Calu3 (cell line): ENCODE data around the gene KCNJ3. TPM values are rescaled to one million over a fixed set of nuclear protein-coding genes. Genes with fewer than 3 reads are reported as not detected.

ENCODE experiments used
- BruUV-seq: library from RNA; stranded (reverse); fragments of 400-500 nt; replicated peaks from 2 replicates; lab custom pipeline; 2021; lab: Mats Ljungman, UMichigan
- CTCF ChIA-PET: fragments of 300-600 bp; sonication (Branson Sonifier 250); formaldehyde crosslinking; loops from one replicate; lab custom pipeline; 2022; ENCODE audit warnings: antibody characterized with exemption; lab: Charles Lee
- DNase-seq: peaks from one replicate; pipeline ENCODE4 v3.0.0; 2022
- H3K27ac Mint-ChIP-seq: one replicate; pipeline ENCODE4 v1.8.0; 2022; ENCODE audit warnings: mixed read lengths; ENCODE audit not compliant: unreplicated experiment
- H3K27me3 Mint-ChIP-seq: one replicate; pipeline ENCODE4 v1.8.0; 2022; ENCODE audit warnings: mixed read lengths; ENCODE audit not compliant: unreplicated experiment
- H3K36me3 Mint-ChIP-seq: one replicate; pipeline ENCODE4 v1.8.0; 2022; ENCODE audit warnings: mild to moderate bottlenecking, moderate library complexity, mixed read lengths; ENCODE audit not compliant: insufficient read depth, unreplicated experiment
- H3K4me1 Mint-ChIP-seq: one replicate; pipeline ENCODE4 v1.8.0; 2022; ENCODE audit warnings: mild to moderate bottlenecking, low read depth, mixed read lengths; ENCODE audit not compliant: unreplicated experiment
- H3K4me3 Mint-ChIP-seq: one replicate; pipeline ENCODE4 v1.8.0; 2022; ENCODE audit warnings: mild to moderate bottlenecking, low read depth, moderate library complexity, mixed read lengths; ENCODE audit not compliant: unreplicated experiment
- H3K9me3 Mint-ChIP-seq: one replicate; pipeline ENCODE4 v1.8.0; 2022; ENCODE audit warnings: low read depth, mixed read lengths; ENCODE audit not compliant: unreplicated experiment
- intact Hi-C: fragments of 100-400 bp; cut with micrococcal nuclease; formaldehyde crosslinking; loops from one replicate; pipeline ENCODE4 v1.10.0; 2022; ENCODE audit not compliant: unreplicated experiment
- total RNA-seq: library from RNA; stranded (reverse); gene quantifications from 2 replicates; pipeline ENCODE4 v1.2.3, GENCODE V29; 2022
- TF ChIP-seq, protein P1 (sequence below): fragments of 200-600 bp; IDR thresholded peaks from one replicate; pipeline ENCODE4 v1.8.0; 2022; ENCODE audit warnings: antibody characterized with exemption; ENCODE audit not compliant: unreplicated experiment

KCNJ3 gene
- total RNA-seq, 1 experiment from 2014 or later: 0.17 TPM

DNA sequence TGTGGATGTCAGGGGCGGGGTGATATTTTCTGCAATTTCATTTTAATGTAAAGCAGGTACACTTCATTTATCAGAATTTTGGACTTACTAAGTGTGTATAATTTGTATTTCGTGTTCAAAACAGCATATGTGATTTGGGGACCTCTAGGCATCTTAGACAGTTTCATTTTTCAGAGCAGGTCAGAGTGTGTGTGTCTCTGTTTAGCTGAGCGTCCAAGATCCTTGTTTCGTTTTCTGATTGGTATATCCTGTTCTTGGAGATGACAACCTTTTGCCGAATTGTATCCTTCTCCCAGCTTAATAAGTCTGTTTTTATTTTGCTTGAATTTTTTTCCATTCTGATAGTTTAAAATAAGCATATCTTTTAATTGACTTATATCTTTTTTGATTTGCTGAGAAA lies 128.3 kb downstream of the KCNJ3 start:
- CTCF ChIA-PET: no interaction called here
- Mint-ChIP-seq H3K4me3 (no peak overlapping the region), H3K4me1 (no peaks in the 10 kb centered on the region), H3K27ac (no peak overlapping the region), H3K27me3 (no peaks in the 10 kb centered on the region), H3K36me3 (no peaks in the 10 kb centered on the region), H3K9me3 (no peaks in the 10 kb centered on the region)
- no TSS peak for BruUV-seq
- intact Hi-C loops: no loop called here
- TF ChIP-seq, protein P1, sequence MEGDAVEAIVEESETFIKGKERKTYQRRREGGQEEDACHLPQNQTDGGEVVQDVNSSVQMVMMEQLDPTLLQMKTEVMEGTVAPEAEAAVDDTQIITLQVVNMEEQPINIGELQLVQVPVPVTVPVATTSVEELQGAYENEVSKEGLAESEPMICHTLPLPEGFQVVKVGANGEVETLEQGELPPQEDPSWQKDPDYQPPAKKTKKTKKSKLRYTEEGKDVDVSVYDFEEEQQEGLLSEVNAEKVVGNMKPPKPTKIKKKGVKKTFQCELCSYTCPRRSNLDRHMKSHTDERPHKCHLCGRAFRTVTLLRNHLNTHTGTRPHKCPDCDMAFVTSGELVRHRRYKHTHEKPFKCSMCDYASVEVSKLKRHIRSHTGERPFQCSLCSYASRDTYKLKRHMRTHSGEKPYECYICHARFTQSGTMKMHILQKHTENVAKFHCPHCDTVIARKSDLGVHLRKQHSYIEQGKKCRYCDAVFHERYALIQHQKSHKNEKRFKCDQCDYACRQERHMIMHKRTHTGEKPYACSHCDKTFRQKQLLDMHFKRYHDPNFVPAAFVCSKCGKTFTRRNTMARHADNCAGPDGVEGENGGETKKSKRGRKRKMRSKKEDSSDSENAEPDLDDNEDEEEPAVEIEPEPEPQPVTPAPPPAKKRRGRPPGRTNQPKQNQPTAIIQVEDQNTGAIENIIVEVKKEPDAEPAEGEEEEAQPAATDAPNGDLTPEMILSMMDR: no peak
- DNase-seq: no peak

DNA sequence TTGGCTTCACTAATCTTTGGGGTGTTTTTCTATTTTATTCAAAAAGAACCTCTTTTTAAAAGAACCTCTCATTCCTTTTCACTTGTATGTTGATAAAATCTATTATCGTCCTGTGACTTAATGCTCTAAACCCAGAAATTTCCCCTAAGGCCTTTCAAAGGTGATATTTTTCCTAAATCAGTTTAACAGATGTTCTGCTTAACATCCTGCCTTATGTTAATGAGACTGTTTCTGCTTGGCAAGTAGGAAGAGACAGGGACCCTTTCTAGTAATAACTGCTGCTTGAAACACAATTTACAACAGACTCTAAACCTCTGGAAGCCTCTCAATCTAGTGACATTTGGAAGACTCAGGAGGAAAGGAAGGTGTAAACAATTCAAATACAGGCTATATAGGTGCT lies 128.8 kb downstream of the KCNJ3 start:
- Mint-ChIP-seq H3K27ac (no peak overlapping the region), H3K9me3 (no peaks in the 10 kb centered on the region), H3K4me1 (no peaks in the 10 kb centered on the region), H3K4me3 (no peak overlapping the region), H3K36me3 (no peaks in the 10 kb centered on the region), H3K27me3 (no peaks in the 10 kb centered on the region)
- DNase-seq: no peak
- TF ChIP-seq, protein P1: no peak
- intact Hi-C loops: no loop called here
- CTCF ChIA-PET: no interaction called here
- no TSS peak for BruUV-seq

DNA sequence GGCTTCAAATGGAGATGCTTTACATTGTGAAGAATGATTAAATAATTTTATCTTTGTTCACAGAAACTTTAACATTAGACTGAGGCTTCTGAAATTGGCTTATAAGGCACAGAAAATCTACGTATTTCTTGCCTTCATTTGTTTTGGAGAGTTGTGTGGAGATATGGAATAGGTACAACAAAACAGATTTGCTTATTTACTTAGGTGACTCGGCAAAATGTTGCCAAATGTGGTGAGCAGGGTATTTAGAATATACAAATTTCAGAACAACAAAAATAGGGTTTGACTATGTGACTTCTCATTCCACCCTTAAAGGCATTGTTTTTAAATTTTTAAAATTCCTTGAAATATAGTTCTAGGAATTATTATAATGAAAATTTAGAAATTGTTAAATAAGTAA lies 134.2 kb downstream of the KCNJ3 start:
- no peak overlapping the region for H3K27ac Mint-ChIP-seq
- no peak for DNase-seq
- TF ChIP-seq, protein P1: no peak
- intact Hi-C loops: no loop called here
- BruUV-seq: no TSS peak
- H3K27me3 Mint-ChIP-seq: no peaks in the 10 kb centered on the region
- H3K4me3 Mint-ChIP-seq: no peak overlapping the region
- no peaks in the 10 kb centered on the region for H3K36me3 Mint-ChIP-seq
- CTCF ChIA-PET: no interaction called here
- H3K4me1 Mint-ChIP-seq: no peaks in the 10 kb centered on the region
- no peaks in the 10 kb centered on the region for H3K9me3 Mint-ChIP-seq

DNA sequence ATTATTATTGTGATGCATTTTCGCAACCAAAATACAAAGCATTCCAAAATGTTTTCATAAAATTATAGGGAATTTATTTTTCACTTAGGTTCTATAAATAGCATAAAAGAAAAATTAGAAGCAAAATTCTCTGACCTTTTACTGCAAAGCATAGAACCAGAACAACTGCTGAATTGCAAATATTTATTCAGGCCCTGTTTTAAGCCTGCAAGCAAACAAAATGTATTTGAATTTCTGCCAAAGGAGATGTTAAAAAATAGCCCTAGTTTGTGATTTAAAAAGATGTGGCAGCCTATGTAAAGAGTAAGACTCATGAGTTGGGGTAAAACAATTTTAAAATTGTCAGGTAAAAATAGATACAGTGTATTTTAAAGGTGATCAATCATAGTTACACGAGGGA lies 138.1 kb downstream of the KCNJ3 start:
- Mint-ChIP-seq H3K4me1 (no peaks in the 10 kb centered on the region), H3K36me3 (no peaks in the 10 kb centered on the region), H3K27ac (no peak overlapping the region), H3K4me3 (no peak overlapping the region), H3K9me3 (peaks cover under 1% of the 10 kb centered on the region), H3K27me3 (no peaks in the 10 kb centered on the region)
- TF ChIP-seq, protein P1: no peak
- intact Hi-C loops: no loop called here
- CTCF ChIA-PET: no interaction called here
- DNase-seq: no peak
- BruUV-seq: no TSS peak
